DMS53 (cell line): ENCODE measurements around the gene DENND1A.

ENCODE experiments used
- DNase-seq: peaks from one replicate; lab custom pipeline; 2025; lab: John Stamatoyannopoulos, UW

The DENND1A gene

GRCh38 chr9:123615381-123615780 lies 314.5 kb downstream of the DENND1A start:
- peak; percentile 79 for DNase-seq

GRCh38 chr9:123614306-123615263 lies 315.3 kb downstream of the DENND1A start:
- DNase-seq: peak; percentile 72

GRCh38 chr9:123611226-123611625 lies 318.7 kb downstream of the DENND1A start:
- DNase-seq: no peak

DNA sequence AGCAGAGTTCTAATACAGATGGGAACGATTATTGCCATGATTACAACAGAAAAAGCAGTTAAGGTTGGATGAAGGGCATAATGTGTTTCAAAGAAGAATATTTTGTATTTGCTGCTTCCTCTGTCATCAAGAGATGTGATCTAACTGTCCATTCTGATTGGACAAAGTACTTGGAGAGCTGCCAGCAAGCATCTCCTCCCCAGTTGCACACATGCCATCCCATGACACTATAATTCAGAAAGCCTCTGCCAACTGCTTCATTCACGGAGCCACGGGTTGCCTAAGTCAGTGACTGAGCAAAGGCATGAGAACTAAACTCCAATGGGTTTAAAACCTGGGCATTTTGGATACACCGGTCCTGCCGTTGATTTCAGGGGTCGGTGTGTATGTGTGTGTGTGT lies 320.1 kb downstream of the DENND1A start:
- DNase-seq: no peak

DNA sequence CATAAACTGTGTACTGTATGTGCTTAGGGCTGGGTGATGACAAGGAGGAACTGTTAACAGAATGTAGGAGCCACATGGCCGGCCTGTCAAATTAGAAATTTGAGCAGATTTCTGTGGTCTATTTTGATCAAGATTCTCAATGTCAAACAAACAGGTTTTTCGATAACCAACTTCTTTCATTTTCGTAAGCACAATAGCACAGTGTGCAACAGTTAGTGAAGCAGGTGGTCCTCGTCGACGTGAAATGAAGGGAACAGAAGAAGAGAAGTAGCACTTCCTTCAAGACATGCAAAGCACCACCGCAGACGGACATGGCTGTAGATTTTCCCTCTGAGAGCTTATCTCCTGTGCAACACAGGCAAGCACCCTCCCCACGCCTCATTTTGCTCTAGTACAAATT lies 321.8 kb downstream of the DENND1A start:
- DNase-seq: no peak

DNA sequence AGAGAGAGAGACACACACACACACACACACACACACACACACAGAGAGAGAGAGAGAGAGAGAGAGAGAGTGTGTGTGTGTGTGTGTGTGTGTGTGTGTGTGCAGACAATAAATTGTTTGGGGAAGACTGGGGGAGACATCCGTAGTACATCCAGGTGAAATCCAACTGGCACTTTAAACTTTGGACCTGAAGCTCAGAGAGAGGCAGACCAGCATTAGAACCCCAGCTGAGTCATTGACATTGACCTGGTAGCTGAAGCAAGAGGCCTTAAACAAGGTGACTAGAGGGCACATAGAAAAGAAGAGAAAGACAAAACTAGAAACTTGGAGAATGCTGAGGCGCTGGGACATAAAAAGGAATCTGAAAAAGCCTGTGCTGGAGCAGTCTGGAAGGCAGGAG lies 322.4 kb downstream of the DENND1A start:
- DNase-seq: no peak

DNA sequence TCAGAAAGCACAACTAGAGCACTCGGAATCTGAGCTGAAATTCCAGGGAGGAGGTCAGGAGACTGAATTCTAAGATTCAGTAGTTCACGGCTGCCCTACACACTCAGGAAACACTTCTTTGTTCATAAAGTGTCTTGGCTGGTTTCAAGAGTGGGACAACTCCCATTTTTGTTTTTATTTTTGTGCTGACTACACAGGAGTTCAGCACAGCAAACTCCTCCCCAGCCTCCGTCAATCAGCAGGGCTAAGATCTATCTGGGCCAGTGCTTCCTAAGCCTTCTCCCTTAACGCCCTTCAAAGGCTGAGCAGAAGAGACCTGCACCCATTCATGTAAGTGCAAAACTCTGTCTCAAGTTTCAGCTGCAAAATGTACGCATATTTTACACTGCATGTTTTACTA lies 323.8 kb downstream of the DENND1A start:
- no peak for DNase-seq

GRCh38 chr9:123605286-123605685 lies 324.6 kb downstream of the DENND1A start:
- DNase-seq: no peak

DNA sequence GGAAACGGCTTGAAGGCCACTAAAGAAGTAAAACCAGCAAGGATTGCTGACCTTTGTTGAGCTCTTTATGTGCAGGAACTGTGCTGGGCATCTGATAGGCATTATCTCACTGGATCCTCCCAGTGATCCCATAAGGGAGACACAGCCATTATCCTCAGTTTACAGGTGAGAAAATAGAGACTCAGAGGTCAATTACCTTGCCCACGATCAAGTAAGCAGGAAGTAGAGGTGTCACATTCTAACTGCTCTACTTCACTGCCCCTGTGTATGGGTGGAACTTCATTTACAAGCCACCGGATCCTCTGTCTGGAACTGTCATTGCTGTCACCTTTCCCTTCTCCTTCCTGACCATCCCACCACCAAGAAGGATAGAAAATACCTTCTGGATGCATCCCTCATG lies 325.1 kb downstream of the DENND1A start:
- no peak for DNase-seq

DNA sequence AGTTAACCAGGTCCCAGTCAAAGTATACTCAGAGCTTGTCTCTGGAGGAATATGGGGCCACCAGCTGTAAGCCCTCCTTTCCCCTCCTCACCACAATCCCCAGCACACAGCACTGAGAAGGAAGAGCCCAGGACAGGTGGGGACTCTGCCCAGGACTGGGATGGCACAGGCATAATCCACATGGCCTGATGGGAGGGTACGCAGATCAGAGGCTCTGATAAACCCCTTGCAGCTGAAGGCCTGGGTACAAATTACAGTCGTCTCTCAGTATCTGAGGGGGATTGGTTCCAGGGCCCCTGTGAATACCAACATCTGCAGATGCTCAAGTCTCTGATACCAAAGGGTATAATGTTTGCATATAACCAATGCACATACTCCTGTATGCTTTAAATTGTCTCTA lies 328.1 kb downstream of the DENND1A start:
- DNase-seq: no peak

DNA sequence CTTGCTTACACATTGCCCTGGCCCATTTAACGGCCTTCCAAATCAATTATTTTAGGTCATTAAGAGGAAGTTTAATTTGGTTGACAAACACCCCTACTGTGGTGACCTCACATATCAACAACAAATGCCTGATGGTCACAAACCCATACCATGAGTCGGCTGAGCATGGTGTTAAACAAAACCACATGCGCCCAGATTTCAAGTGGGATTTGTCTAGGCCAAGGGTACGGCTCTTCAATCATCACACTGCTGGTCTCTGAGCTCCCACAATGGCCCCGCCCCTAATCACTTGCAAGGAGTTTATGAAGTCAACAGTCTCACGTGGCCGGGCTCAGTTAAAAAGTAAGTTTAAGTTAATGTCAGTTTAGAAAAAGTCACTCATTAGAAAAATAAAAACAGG lies 330.1 kb downstream of the DENND1A start:
- no peak for DNase-seq

DNA sequence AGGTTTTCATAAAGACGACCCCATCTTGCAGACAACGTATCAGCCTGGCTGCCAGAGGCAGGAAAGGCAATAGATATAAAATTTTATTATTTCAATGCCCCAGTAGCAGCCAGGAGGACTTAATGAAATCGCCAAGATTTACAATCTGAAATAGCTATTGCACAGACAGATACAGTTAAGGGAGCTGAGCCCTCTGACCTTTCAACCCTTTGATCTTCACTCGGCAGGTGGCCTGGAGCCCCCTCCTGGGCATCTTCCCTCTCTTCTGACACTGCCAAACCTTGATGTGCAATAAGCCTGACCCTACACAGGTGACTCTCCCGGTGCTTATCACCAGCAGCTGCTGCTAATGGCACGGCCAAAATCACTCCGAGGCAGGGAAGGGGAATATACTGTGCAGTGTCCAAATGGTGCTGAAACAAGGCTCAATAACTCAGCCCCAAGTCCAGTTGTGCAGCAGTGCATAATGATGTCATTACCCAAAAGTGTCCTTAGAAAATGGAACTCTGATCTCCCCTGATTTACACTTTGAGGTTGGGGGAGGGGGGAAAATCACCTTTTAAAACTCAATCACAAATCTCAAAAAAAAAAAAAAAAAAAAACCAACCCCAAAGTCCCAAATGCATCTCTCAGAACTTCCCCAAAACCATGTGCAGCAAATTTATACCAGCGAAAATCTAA lies 331.9 kb downstream of the DENND1A start:
- DNase-seq: no peak

DNA sequence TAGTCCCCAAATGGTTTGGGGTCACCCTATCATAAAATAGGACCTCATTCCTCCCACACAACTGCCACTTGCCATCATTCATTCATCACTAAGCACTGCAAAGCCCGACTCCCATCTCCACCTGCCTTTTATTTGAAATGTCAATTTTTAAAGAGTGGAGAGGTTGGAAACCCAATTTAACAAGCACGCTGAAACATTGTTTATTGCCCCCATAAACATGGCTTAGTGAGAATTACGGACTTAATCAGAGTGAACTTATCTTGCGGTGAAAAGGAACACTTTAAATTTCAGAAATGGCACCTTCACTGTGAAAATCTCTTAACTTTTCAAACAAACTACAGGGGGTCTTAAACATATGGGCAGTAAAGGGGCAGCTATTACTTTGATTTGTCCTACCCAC lies 332.9 kb downstream of the DENND1A start:
- DNase-seq: no peak

- no peak for DNase-seq
These were observed 338.6 kb downstream of the DENND1A start for GRCh38 chr9:123591283-123591682.

DNA sequence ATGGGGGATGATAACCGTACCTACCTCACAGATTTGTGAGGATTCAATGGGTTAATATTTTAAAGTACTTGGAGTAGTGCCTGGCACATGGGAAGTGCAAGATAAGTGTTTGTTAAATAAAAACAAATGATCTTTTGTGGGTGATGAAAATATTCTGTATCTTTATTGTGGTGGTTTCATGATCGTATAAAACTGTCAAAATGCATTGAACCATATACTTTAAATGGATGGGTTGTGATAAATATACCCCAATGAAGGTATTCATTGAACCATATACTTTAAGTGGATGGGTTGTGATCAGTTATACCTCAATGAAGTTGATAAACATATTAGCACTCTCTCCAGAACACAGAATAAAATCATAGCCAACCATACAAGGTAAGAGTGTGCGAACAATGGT lies 339.4 kb downstream of the DENND1A start:
- DNase-seq: peak; percentile 35

DNA sequence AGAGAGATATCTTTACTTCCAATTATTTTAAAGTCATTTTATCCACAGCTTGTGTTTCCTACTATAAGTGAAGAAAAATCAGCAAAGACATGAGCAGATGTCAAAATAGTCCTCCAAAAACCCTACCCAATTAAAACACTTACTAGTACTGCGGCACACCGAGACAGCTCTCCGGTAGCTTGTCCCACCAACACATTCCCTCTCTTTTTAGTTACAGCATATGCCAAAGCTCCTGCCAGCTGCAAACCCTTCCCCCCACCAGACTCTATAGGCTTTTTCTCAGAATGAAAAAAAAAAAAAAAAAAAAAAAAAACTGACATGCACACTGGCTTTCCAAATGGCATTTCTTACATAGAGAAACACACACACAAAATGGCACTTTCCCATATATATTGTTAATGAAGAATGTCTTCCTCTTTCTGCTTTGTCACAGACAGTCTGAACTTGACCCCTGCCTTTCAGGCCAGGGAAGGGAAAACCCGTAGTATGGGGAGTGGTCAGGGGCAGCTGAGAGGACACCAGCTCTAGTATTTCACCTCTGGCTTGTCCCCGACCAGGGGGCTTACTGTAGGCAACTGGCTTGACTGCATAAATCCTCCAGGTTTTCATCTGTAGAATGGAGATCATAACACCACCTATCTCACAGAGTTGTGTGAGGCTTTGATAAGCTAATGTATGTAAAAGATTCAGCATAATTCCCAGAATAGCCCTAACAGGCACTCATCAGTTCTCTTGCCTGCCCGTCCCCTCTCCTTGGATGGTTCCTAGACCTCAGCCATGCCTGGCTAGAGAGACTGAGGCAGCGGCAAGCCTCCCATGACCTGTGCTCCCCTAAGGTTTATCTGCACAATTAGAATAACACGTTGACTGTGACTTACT lies 340.3 kb downstream of the DENND1A start:
- no peak for DNase-seq

GRCh38 chr9:123586275-123586674 lies 343.7 kb downstream of the DENND1A start:
- DNase-seq: peak; percentile 80

DNA sequence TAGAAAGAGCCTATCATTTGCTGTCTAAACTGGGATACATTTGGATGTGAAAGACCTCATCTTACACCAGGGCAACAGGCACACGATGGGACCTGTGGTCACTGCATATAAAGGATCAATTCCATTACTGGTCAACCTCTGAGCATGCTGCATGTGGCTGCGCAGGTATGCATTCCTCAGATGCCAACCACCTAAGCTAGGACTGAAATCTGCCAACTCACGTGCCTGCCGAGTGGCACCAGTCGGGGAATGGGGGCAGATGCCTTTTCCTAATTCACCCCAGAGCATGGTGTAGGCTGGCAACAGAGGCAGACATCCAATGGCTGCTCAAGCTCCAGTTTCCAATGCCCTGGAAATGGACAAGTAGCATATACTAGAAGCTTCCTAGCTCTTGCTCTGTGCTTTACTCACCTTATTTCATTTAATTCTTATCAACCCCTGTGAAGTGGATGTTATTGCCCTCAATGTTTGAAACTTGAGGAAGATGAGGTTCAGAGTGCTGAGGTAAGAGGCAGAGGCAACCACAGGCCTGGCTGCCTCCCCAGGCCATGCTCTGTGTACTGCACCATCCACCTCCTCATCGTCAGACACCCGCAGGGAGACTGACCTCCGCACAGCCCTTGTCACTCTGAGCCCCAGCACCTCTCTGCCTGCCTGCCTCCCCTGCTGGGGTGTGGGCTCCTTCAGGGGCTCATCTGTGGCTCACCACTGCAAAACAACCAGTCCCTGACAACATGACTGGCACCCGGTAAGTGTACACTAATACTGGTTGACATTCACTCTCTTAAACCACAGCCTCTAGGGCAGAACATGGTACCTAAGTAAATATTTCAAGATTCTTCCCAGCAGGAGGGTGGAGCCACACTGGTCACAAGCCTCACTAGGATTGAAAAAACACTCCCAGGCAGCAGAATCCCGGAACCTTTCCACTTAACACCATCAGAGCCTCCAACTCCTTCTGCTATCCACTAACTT lies 345.4 kb downstream of the DENND1A start:
- DNase-seq: no peak

DNA sequence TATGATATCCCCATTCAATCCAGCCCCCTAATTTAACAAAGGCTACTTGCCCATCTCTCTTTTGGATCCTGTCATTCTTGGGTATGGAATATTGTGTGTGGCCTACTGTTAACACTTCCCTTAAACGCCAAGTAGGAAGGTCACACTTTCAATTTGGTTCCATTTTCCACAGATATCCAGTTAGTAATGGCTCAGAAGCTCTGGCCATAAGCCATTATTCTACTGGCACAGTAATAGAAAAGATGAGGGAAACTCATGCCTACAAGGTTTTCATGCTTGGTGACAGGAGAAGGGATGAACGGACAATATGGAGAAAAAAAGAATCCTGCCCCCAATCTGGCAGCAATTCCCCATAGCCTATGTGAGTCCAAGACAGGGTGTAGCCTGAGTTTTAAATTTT lies 346.3 kb downstream of the DENND1A start:
- no peak for DNase-seq

- DNase-seq: no peak
These were observed 358.7 kb downstream of the DENND1A start for GRCh38 chr9:123571240-123571639.
